Heart left ventricle (tissue), 13 donors: Measurements from ENCODE around the gene LYRM7.

Source experiments
- POLR2A ChIP-seq, 2 donors: fragments of 450-650 bp; IDR thresholded peaks; one replicate each; pipeline ENCODE4 v1.6.1; 2017; ENCODE audit warnings: antibody characterized with exemption in 2 of 2, mild to moderate bottlenecking in 2 of 2, moderate library complexity in 2 of 2
- TF ChIP-seq, protein P1 (sequence below), 12 donors: fragments of 200-600 bp; sonication (generic) in 4 of 12; IDR thresholded peaks; one replicate each; pipeline versions ENCODE4 v1.5.0 to v1.8.0; 2018 to 2022; ENCODE audit warnings: antibody characterized with exemption in 12 of 12, mild to moderate bottlenecking in 5 of 12
- donor health status: ischemic (EF 13 %, LVEDD 7.1; RV severe dilation, severe dysfunction).
- donor health status: DM: no; HTN: yes; CAD: no.
- donor health status: DM: no; HTN: no; CAD: no.
- donor health status: ischemic (EF 25% LVEDD 6.9; RV normal size, moderate dysfunction).
- donor health status: ischemic (EF 25% LVEDD 5.7; RV mildly dilated, moderate dysfunction).
- donor health status: ischemic (EF 35%, LVEDD 5.7; RV mildly dilated, moderate dysfunction).
- donor health status: nonischemic (EF 11% LVEDD 7.7; RV severe dilation, severe dysfunction).
- donor health status: DM: yes; HTN: yes; CAD: no.
- donor health status: PGD.
- donor health status: ischemic (EF 29% LVEDD 5.4; RV normal size, mild dysfunction).
- donor health status: nonischemic (EF 23%, LVEDD 6.1; RV moderate dilation, normal function).

- TF ChIP-seq, protein P1, sequence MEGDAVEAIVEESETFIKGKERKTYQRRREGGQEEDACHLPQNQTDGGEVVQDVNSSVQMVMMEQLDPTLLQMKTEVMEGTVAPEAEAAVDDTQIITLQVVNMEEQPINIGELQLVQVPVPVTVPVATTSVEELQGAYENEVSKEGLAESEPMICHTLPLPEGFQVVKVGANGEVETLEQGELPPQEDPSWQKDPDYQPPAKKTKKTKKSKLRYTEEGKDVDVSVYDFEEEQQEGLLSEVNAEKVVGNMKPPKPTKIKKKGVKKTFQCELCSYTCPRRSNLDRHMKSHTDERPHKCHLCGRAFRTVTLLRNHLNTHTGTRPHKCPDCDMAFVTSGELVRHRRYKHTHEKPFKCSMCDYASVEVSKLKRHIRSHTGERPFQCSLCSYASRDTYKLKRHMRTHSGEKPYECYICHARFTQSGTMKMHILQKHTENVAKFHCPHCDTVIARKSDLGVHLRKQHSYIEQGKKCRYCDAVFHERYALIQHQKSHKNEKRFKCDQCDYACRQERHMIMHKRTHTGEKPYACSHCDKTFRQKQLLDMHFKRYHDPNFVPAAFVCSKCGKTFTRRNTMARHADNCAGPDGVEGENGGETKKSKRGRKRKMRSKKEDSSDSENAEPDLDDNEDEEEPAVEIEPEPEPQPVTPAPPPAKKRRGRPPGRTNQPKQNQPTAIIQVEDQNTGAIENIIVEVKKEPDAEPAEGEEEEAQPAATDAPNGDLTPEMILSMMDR (IDR thresholded peaks at IDR 0.05): no peak
- no peak for TF ChIP-seq POLR2A (IDR thresholded peaks at IDR 0.05)
Observed at GRCh38 chr5:131160134-131160533, 10.6 kb upstream of the LYRM7 start.
